ENCODE measurements around the gene GRAMD2A. TPM values are rescaled to one million over a fixed set of nuclear protein-coding genes. Genes with fewer than 3 reads are reported as not detected.

Gene GRAMD2A
- total and polyA plus RNA-seq, 8 donors, result 6.2 to 36.1 (median 8.9) TPM

GRCh38 chr15:72231833-72232478 lies 34.4 kb upstream of the GRAMD2A start:
- peak; percentile 28 for ATAC-seq

GRCh38 chr15:72231066-72231832 lies 33.7 kb upstream of the GRAMD2A start, which contains the start of gene PKM:
Gene PKM, minus strand, starts transcription at chr15:72231190. Its CDS starts 12,093 bp downstream, at chr15:72219097.
- TF ChIP-seq CTCF (IDR thresholded peaks at IDR 0.05), result no peak
- Histone ChIP-seq H3K4me3 (peak within 1 kb of the TSS; percentile 92 to 99), H3K36me3 (no peaks in the 10 kb centered on the region), H3K27ac (peak within 1 kb of the TSS; percentile 98 to 99), H3K27me3 (no peaks in the 10 kb centered on the region), H3K4me1 (peaks cover 31 to 56% of the 10 kb centered on the region in 2 donors), H3K9me3 (no peaks in the 10 kb centered on the region)
- DNase-seq, result peak; percentile 92 to 99 (median 96)
- ATAC-seq, result peak; percentile 86
- intact Hi-C loops (cut with DNase I), result no loop called here

More at GRCh38 chr15:72231833-72232478, 34.4 kb upstream of the GRAMD2A start:
- Histone ChIP-seq H3K4me3 (peak overlapping the region; percentile 92 to 99), H3K9me3 (no peaks in the 10 kb centered on the region), H3K4me1 (peaks cover 28 to 56% of the 10 kb centered on the region in 2 donors), H3K27ac (peak overlapping the region; percentile 98 to 99), H3K27me3 (no peaks in the 10 kb centered on the region), H3K36me3 (no peaks in the 10 kb centered on the region)
- intact Hi-C loops (cut with DNase I), result no loop called here
- DNase-seq, result peak in 2 of 4 donors; percentile 58
- no peak for TF ChIP-seq CTCF (IDR thresholded peaks at IDR 0.05)

- H3K36me3 ChIP-seq, result no peaks in the 10 kb centered on the region
- TF ChIP-seq CTCF (IDR thresholded peaks at IDR 0.05), result no peak
- H3K27ac ChIP-seq, result peak overlapping the region; percentile 98 to 99
- peak overlapping the region; percentile 92 to 99 for H3K4me3 ChIP-seq
- peak; percentile 70 for ATAC-seq
- no peaks in the 10 kb centered on the region for H3K9me3 ChIP-seq
- H3K4me1 ChIP-seq, result peaks cover 37 to 63% of the 10 kb centered on the region in 2 donors
- intact Hi-C loops (cut with DNase I), result no loop called here
- peak; percentile 94 to 98 (median 97) for DNase-seq
- H3K27me3 ChIP-seq, result no peaks in the 10 kb centered on the region
These were observed 32.8 kb upstream of the GRAMD2A start for GRCh38 chr15:72230197-72231065.

DNA sequence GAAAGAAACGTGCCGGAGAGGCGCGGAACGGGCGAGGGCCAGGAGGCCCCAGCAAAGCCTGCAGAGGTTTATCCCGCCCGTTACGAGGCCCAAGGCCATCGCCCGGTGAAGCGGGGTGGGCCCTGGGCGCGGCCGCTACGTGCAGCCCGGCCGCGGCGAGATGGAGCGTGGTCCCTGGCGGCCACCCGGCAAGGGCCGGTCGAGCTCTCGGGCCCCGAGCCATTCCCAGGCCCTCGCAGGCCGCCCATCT lies 32.3 kb upstream of the GRAMD2A start:
- Histone ChIP-seq H3K4me1 (peaks cover 37 to 67% of the 10 kb centered on the region in 2 donors), H3K27me3 (no peaks in the 10 kb centered on the region), H3K27ac (peak overlapping the region; percentile 98 to 99), H3K36me3 (no peaks in the 10 kb centered on the region), H3K9me3 (no peaks in the 10 kb centered on the region), H3K4me3 (peak overlapping the region; percentile 92 to 99)
- ATAC-seq (no peak), DNase-seq (no peak)
- intact Hi-C loops (cut with DNase I), result no loop called here
- TF ChIP-seq CTCF (IDR thresholded peaks at IDR 0.05), result no peak
